PFSK-1 (cell line): ENCODE data around the gene DENND1B.

Experiments used
- FOXP2 ChIP-seq: optimal IDR thresholded peaks from 2 replicates; pipeline ENCODE3; 2011; ENCODE audit warnings: borderline replicate concordance, control low read depth, inconsistent platforms; ENCODE audit not compliant: insufficient read depth; ENCODE audit errors: extremely low read length, extremely low read depth
- POLR2AphosphoS5 ChIP-seq: IDR thresholded peaks from 2 replicates; pipeline ENCODE4 v1.6.1; 2012; ENCODE audit warnings: low read depth, mild to moderate bottlenecking, control low read depth, low read length, moderate library complexity
- SIN3A ChIP-seq: IDR thresholded peaks from 2 replicates; pipeline ENCODE4 v1.6.1; 2012; ENCODE audit warnings: mild to moderate bottlenecking, low read length, moderate library complexity, borderline replicate concordance; ENCODE audit not compliant: insufficient read depth
- TAF1 ChIP-seq: IDR thresholded peaks from 2 replicates; pipeline ENCODE4 v1.6.1; 2012; ENCODE audit warnings: low read length, control low read depth, borderline replicate concordance; ENCODE audit not compliant: insufficient read depth
- TF ChIP-seq, protein P1 (sequence below), 2 experiments: IDR thresholded peaks; 2 replicates each; pipeline versions ENCODE4 v1.6.1 to v1.8.0; 2011 to 2012; ENCODE audit warnings: low read depth in 2 of 2, low read length in 2 of 2, control low read depth in 1 of 2, inconsistent platforms in 1 of 2, mild to moderate bottlenecking in 1 of 2, moderate library complexity in 1 of 2; ENCODE audit not compliant: insufficient read depth in 1 of 2

DNA sequence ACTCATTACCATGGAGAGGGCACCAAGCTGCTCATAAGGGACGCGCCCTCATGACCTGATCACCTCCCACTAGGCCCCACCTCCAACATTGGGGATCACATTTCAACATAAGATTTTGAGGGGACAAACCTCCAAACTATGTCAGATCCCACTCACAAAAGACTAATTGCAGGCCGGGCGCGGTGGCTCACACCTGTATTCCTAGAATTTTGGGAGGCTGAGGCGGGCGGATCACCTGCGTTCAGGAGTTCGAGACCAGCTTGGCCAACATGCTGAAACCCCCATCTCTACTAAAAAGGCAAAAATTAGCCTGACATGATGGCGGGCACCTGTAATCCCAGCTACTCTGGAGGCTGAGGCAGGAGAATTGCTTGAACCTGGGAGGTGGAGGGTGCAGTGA, 278.6 kb downstream of the DENND1B start:
- TF ChIP-seq, protein P1, sequence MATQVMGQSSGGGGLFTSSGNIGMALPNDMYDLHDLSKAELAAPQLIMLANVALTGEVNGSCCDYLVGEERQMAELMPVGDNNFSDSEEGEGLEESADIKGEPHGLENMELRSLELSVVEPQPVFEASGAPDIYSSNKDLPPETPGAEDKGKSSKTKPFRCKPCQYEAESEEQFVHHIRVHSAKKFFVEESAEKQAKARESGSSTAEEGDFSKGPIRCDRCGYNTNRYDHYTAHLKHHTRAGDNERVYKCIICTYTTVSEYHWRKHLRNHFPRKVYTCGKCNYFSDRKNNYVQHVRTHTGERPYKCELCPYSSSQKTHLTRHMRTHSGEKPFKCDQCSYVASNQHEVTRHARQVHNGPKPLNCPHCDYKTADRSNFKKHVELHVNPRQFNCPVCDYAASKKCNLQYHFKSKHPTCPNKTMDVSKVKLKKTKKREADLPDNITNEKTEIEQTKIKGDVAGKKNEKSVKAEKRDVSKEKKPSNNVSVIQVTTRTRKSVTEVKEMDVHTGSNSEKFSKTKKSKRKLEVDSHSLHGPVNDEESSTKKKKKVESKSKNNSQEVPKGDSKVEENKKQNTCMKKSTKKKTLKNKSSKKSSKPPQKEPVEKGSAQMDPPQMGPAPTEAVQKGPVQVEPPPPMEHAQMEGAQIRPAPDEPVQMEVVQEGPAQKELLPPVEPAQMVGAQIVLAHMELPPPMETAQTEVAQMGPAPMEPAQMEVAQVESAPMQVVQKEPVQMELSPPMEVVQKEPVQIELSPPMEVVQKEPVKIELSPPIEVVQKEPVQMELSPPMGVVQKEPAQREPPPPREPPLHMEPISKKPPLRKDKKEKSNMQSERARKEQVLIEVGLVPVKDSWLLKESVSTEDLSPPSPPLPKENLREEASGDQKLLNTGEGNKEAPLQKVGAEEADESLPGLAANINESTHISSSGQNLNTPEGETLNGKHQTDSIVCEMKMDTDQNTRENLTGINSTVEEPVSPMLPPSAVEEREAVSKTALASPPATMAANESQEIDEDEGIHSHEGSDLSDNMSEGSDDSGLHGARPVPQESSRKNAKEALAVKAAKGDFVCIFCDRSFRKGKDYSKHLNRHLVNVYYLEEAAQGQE (IDR thresholded peaks at IDR 0.05; ENCODE audit: insufficient read depth in 1 of 2, low read depth in 2 of 2, low read length in 2 of 2) = no peak
- TF ChIP-seq SIN3A = no peak
- no peak for TF ChIP-seq POLR2AphosphoS5
- TF ChIP-seq TAF1 = no peak
- no peak for TF ChIP-seq FOXP2
